ENCODE measurements around the gene TRIM4.
"Not testable (repeated sequence)": the region's sequence is repeated elsewhere in the genome, so short reads cannot be mapped to it uniquely, and the experiment has no call there.

TRIM4 gene, protein sequence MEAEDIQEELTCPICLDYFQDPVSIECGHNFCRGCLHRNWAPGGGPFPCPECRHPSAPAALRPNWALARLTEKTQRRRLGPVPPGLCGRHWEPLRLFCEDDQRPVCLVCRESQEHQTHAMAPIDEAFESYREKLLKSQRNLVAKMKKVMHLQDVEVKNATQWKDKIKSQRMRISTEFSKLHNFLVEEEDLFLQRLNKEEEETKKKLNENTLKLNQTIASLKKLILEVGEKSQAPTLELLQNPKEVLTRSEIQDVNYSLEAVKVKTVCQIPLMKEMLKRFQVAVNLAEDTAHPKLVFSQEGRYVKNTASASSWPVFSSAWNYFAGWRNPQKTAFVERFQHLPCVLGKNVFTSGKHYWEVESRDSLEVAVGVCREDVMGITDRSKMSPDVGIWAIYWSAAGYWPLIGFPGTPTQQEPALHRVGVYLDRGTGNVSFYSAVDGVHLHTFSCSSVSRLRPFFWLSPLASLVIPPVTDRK

GRCh38 chr7:99918959-99919813 lies at the start of gene TRIM4:
TSS of gene TRIM4 (minus strand) at chr7:99919530. CDS start at chr7:99919401, 129 bp downstream.
- DNase-seq: peak; percentile 77

DNA sequence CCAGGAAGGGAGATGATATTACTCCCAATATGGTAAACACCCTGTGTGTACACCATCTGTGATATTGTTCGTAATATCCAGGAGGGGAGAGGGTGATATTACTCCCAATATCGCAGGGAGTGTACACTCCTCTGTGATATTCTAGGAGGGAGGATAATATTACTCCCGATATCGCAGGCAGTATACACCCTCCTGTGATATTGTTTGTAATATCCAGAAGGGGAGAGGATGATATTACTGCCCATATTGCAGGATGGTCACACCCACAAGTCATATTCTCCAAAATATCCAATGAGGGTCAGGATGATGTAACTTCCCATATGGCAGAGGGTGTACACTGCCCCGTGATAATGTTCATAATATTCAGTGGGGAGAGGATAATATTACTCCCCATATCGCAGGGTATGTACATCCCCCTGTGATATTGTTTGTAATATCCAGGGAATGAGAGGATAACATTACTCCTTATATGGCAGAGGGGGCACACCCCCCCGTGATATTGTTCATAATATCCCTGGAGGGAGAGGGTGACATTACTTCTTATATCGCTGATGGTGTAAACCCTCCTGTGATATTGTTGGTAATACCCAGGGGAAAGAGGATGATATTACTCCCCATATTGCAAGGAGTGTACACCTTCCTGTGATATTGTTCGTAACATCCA lies 39.4 kb upstream of the TRIM4 start:
- DNase-seq: no peak

DNA sequence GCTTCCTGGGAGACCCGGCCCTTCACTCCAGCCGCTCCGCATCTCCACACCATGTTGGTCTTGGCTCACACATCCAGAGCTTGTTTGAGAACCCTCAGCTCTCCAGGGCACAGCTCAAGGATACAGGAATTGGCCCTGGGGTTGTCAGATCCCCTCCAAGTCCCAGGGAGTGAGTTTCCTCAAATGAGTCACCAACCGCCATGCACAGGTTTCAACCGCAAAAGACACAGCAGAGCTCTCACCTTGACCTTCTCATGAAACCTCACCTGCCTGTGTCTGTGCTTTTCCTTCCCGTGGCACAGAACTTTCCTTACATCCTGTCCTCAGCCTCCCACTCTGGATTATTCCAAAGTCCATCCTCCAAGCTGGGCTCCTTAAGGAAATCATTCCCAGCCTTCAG lies 35.9 kb upstream of the TRIM4 start:
- DNase-seq: no peak

DNA sequence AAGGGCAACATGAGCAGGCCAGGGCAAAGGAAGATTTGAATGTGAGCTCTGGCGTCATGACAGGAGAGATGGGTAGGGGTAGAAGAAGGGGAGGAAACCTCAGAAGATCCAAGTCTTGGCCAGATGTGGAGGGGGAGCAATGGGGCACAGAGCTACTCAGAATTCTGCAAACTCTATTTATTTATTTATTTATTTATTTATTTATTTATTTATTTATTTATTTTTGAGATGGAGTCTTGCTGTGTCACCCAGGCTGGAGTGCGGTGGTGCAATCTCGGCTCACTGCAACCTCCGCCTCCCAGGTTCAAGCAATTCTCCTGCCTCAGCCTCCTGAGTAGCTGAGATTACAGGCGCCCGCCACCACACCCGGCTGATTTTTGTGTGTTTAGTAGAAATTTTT lies 35.3 kb upstream of the TRIM4 start:
- not testable (repeated sequence) for DNase-seq

DNA sequence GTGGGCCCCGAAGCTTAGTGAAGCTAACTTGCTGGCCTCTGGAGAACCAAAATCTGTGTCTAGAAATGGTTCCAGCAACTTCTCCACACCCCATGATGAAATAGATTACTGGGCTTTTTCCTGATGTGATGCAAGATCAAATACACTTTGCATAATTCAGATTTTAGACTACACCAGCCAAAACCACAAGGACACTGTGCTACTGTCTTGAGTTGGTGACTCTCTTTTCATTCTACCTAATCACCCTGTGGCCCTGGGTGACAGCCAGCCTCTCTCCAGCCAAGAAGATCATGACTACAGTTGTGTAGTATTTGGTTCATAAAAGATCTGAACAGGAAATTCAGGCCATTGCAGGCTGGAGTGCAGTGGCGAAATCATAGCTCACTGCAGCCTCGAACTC lies 34.3 kb upstream of the TRIM4 start:
- no peak for DNase-seq

DNA sequence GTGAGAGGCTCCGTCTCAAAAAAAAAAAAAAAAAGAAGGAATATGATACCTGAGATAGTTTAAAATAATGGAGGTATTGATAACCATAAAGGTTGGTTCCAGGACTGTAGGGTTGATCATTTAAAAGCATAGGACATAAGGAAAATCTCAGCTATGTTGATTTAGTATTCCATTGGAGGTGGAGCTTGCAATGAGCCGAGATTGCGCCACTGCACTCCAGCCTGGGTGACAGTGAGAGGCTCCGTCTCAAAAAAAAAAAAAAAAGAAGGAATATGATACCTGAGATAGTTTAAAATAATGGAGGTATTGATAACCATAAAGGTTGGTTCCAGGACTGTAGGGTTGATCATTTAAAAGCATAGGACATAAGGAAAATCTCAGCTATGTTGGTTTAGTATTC lies 33.3 kb upstream of the TRIM4 start:
- not testable (repeated sequence) for DNase-seq

DNA sequence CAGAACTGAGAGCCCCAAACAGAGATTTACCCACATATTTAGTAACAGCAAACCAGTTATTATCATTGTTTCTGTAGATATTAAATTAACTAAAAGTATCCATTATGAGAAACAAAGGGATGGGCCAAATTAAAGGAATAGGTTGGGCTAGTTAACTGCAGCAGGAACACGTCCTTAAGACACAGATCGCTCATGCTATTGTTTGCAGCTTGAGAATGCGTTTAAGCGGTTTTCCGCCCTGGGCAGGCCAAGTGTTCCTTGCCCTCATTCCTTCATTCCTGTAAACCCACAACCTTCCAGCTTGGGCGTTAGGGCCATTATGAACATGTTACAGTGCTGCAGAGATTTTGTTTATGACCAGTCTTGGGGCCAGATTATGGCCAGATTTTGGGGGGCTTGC lies 31.5 kb upstream of the TRIM4 start:
- DNase-seq: not testable (repeated sequence)

- no peak for DNase-seq
These were observed 30.4 kb upstream of the TRIM4 start for GRCh38 chr7:99949645-99950228.

- DNase-seq: no peak
These were observed 28.3 kb upstream of the TRIM4 start for GRCh38 chr7:99947608-99948007.

GRCh38 chr7:99944497-99945070 lies 25.3 kb upstream of the TRIM4 start:
- no peak for DNase-seq

DNA sequence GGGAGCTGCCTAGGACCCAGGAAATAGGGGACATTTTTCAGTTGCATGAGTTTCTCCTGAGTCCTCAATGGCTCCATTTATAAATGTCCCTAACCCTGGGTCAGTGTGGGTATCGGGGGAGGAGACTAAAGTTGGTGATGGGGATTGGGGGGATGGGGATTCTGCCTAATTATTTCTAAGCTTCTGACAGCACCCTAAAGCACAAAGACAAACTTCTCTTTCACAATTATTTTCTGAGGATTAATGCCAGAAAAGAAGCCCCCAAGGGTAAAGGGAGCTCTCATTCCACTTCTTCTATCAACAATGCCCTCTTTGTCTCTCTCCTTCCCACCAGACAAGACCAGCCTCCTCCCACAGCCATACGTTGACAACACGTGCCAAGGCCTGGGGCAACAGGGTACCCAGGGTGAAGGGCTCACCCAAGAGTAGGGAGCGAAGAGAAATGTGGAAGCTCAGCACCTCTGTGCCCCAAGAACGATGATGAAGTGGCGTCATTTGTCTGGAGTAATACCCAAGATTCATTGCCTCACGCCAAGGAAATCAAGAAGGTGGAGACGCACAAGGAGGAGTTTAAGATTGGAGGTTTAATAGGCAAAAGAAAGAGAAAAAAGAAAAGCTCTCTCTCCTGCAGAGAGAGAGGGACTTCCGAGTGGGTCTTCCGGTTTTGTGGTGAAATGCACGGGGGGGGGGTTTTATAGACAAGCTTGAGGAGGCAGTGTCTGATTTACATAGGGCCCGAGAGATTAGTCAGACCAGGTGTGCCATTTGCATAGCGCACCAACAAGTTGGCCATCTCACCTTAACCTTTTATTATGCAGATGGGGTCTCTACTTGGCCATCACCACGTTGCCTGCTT lies 24.5 kb upstream of the TRIM4 start:
- DNase-seq: no peak

DNA sequence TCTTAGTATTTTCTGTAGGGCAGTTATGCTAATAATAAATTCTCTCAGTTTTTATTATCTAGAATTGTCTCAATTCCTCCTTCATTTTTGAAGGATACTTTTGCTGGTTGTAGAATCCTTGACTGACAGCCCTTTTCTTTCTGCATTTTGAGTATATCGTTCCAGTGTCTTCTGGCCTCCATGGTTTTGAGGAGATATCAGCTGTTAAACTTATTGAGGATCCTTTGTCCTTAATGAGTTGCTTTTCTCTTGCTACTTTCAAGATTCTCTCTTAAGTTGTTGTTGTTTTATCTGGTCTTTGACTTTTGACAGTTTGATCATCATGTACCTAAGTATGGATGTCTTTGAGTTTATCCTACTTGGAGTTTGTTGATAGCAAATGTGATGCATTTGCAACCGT lies 19.0 kb upstream of the TRIM4 start:
- no peak for DNase-seq

- DNase-seq: not testable (repeated sequence)
These were observed 15.7 kb upstream of the TRIM4 start for GRCh38 chr7:99935009-99935408.

DNA sequence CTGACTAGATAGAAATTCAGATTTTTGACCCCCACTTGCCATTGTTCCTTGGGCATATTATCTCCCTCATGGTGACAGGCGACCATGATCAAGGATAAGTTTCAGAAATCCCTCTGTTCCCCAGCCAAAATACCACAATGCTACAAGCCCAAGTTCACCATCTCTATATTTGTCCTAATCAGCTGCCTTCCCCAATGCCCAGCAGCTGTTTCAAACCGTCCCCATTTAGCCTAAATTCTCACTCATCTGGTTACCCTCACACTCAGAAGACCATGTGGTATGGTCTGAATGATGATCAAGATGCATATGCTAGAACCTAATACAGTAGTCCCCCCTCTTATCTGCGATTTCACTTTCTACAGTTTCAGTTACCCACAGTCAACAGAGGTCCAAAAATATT lies 11.0 kb upstream of the TRIM4 start:
- DNase-seq: no peak

- DNase-seq: no peak
These were observed 10.4 kb upstream of the TRIM4 start for GRCh38 chr7:99929730-99930053.

DNA sequence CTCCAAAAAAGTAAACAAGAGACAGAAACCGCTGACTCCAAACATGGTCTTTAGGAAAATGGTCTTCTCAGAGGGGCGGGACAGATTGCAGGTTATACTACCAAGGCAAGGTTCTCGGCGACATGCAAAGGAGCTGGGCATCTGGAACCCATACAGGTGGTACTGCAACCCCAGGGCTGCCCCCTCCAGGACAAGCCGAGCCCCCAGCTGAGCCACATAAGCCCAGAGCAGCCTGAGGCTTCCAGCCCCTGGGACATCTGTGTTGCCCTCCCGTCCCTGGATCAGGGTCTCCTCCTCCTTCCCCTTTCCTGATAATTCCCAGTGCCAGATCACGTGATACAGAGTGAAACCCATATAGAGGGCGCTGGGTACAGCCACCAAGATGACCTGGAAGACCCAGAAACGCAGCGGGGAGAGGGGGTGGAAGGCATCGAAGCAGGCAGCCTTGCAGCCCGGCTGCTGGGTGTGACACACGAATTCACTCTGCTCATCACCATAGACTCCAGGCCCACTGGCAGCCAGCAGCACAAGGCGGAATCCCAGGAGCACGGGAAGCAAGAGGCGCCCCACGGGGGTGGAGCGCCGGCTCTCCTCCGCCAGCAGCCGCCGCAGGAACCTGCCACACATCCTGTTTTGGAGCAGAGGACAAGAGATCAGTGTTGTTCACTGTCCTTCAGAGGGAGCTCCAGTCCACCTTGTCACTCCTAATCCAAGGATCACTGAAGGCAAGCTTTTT lies 9.8 kb upstream of the TRIM4 start, which contains the start of gene GJC3:
Gene GJC3, minus strand, starts transcription at position 627 of the 736 bp plus-strand sequence. Its CDS starts 0 bp downstream, at position 627.
- DNase-seq: peak; percentile 61

GRCh38 chr7:99928188-99928587 lies 8.9 kb upstream of the TRIM4 start:
- DNase-seq: no peak

DNA sequence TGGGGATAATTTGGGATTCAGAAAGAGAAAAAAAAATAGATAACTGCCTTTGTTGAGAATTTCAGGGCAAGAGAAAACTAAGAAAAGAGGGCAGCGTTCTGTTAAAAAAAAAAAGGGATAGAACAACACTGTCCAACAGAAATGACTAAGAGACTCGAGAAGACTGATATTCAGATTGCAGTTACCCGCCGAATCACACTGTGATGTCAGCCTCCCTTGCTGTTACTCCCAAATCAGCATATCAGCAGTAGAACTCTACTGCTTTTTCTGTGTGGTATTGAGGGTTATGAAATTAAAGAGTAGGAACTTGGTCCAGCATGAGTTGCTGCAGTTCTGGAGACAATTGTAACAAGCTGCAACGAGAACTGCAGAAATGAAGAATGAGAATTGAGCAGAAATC lies 8.2 kb upstream of the TRIM4 start:
- DNase-seq: no peak

DNA sequence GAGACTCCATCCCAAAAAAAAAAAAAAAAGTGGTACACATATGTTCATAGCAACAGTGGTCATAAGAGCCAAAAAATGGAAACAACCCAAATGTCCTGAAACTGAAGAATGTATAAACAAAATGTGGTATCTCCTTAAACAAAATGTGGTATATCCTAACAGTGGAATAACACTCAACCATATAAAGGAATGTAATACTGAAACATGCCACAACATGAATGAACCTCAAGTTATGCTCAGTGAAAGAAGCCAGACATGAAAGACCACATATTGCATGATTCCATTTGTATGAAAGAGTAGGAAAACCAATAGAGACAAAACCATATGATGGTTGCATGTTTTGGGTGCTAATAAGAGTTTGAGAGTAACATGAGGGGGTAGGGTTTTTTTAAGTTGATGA lies 7.0 kb upstream of the TRIM4 start:
- DNase-seq: no peak

- no peak for DNase-seq
These were observed 3.9 kb upstream of the TRIM4 start for GRCh38 chr7:99923200-99923599.

DNA sequence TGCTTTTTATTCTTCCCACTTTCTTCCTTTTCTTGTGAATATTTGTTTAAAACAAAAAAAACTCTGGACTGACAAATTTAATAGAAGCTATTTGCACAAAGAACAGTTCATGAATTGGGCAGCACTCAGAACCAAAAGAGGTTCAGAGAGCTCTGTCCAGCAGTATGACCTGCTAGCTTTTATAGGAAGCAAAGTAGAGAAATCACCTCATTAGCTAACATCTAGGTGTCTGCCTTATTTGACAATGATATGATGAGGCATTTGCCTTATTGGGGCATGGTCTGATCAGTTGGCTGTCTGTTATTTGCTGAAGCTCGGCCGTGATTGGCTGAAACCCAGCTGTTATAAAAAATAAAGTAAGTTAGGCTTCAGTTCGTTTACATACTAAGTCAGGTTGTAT lies 819 bp upstream of the TRIM4 start:
- no peak for DNase-seq
